ENCODE data around the gene SEZ6. TPM values are rescaled to one million over a fixed set of nuclear protein-coding genes. Genes with fewer than 3 reads are reported as not detected.

Gene SEZ6
- total RNA-seq, 1 donor from 2014 or later, result 6.7 TPM

- Mint-ChIP-seq H3K9me3 (ENCODE audit: unreplicated experiment) (peaks cover 8% of the 10 kb centered on the region), H3K27ac (ENCODE audit: unreplicated experiment) (no peak overlapping the region), H3K4me3 (ENCODE audit: unreplicated experiment) (no peak overlapping the region), H3K27me3 (ENCODE audit: unreplicated experiment) (peaks cover 10% of the 10 kb centered on the region), H3K36me3 (ENCODE audit: unreplicated experiment) (peaks cover 11% of the 10 kb centered on the region), H3K4me1 (ENCODE audit: low read depth, unreplicated experiment) (no peaks in the 10 kb centered on the region)
- TF ChIP-seq, protein P1, sequence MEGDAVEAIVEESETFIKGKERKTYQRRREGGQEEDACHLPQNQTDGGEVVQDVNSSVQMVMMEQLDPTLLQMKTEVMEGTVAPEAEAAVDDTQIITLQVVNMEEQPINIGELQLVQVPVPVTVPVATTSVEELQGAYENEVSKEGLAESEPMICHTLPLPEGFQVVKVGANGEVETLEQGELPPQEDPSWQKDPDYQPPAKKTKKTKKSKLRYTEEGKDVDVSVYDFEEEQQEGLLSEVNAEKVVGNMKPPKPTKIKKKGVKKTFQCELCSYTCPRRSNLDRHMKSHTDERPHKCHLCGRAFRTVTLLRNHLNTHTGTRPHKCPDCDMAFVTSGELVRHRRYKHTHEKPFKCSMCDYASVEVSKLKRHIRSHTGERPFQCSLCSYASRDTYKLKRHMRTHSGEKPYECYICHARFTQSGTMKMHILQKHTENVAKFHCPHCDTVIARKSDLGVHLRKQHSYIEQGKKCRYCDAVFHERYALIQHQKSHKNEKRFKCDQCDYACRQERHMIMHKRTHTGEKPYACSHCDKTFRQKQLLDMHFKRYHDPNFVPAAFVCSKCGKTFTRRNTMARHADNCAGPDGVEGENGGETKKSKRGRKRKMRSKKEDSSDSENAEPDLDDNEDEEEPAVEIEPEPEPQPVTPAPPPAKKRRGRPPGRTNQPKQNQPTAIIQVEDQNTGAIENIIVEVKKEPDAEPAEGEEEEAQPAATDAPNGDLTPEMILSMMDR (IDR thresholded peaks at IDR 0.05; ENCODE audit: partially characterized antibody, unreplicated experiment), result no peak
- DNase-seq, result no peak
These were observed 25.7 kb upstream of the SEZ6 start for GRCh38 chr17:29031488-29031887.

DNA sequence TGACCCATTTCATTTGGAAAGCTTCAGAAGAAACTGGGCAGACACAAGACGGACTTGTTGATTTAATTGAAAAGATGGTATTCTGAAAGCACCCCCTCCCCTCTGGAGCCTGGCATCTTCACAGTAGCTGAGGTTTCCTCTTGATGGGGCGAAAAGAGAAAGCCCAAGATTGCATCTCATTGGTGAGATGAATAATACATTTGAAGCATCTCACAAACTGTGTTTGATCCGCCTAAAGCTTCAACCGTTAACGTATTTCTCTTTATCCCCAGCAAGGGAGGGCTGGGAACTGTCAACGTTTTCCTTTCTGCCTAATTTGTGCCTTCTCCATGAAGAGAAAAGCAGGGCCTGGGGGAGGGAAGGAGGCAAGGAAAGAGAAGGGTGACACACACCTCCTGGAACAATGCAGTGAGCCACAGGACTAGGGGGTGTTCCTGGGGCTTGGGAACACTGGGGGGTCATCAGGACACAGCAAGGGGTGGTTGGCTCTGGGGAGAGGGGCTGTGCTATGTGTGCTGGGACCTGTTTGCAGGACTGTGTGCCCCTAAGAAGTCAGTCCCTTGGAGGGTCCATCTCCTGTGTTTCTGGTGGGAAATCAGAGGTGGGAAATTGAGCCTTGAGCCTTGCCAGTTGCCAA lies 18.6 kb upstream of the SEZ6 start:
- no peak overlapping the region for H3K27ac Mint-ChIP-seq (ENCODE audit: unreplicated experiment)
- no peak for DNase-seq
- peaks cover 3% of the 10 kb centered on the region for H3K27me3 Mint-ChIP-seq (ENCODE audit: unreplicated experiment)
- TF ChIP-seq, protein P1 (IDR thresholded peaks at IDR 0.05; ENCODE audit: partially characterized antibody, unreplicated experiment), result no peak
- H3K9me3 Mint-ChIP-seq (ENCODE audit: unreplicated experiment), result peaks cover 2% of the 10 kb centered on the region
- H3K4me3 Mint-ChIP-seq (ENCODE audit: unreplicated experiment), result no peak overlapping the region
- peaks cover 6% of the 10 kb centered on the region for H3K4me1 Mint-ChIP-seq (ENCODE audit: low read depth, unreplicated experiment)
- no peaks in the 10 kb centered on the region for H3K36me3 Mint-ChIP-seq (ENCODE audit: unreplicated experiment)

DNA sequence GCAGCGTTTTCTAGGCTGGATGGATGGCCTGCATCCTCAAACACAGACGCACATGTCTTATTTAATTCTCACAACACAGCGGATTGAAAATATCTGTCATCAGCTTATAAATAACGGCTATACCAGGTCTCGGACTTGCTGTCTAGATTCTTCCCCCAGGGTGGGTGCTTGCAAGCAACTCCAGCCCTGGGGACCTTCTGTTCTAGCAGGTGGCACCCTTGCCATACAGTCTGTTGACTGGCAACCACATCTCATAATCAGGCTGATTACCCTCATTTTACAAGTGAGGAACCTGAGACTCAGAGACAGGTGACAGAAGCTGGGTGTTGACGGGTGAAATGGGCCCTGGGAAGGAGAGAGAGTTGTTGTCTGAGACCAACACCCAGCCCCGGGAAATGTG lies 16.2 kb upstream of the SEZ6 start:
- Mint-ChIP-seq H3K36me3 (ENCODE audit: unreplicated experiment) (no peaks in the 10 kb centered on the region), H3K27me3 (ENCODE audit: unreplicated experiment) (peaks cover 6% of the 10 kb centered on the region), H3K4me3 (ENCODE audit: unreplicated experiment) (no peak overlapping the region), H3K4me1 (ENCODE audit: low read depth, unreplicated experiment) (peaks cover 16% of the 10 kb centered on the region), H3K27ac (ENCODE audit: unreplicated experiment) (no peak overlapping the region), H3K9me3 (ENCODE audit: unreplicated experiment) (peaks cover 2% of the 10 kb centered on the region)
- DNase-seq, result no peak
- TF ChIP-seq, protein P1 (IDR thresholded peaks at IDR 0.05; ENCODE audit: partially characterized antibody, unreplicated experiment), result no peak

GRCh38 chr17:29021226-29021625 lies 15.4 kb upstream of the SEZ6 start:
- H3K4me1 Mint-ChIP-seq (ENCODE audit: low read depth, unreplicated experiment), result peaks cover 16% of the 10 kb centered on the region
- no peak overlapping the region for H3K4me3 Mint-ChIP-seq (ENCODE audit: unreplicated experiment)
- TF ChIP-seq, protein P1 (IDR thresholded peaks at IDR 0.05; ENCODE audit: partially characterized antibody, unreplicated experiment), result no peak
- no peak for DNase-seq
- H3K27ac Mint-ChIP-seq (ENCODE audit: unreplicated experiment), result no peak overlapping the region
- H3K27me3 Mint-ChIP-seq (ENCODE audit: unreplicated experiment), result peaks cover 6% of the 10 kb centered on the region
- no peaks in the 10 kb centered on the region for H3K36me3 Mint-ChIP-seq (ENCODE audit: unreplicated experiment)
- no peaks in the 10 kb centered on the region for H3K9me3 Mint-ChIP-seq (ENCODE audit: unreplicated experiment)

- Mint-ChIP-seq H3K27ac (ENCODE audit: unreplicated experiment) (no peak overlapping the region), H3K4me3 (ENCODE audit: unreplicated experiment) (no peak overlapping the region), H3K4me1 (ENCODE audit: low read depth, unreplicated experiment) (peaks cover 16% of the 10 kb centered on the region), H3K36me3 (ENCODE audit: unreplicated experiment) (no peaks in the 10 kb centered on the region), H3K27me3 (ENCODE audit: unreplicated experiment) (peaks cover 6% of the 10 kb centered on the region), H3K9me3 (ENCODE audit: unreplicated experiment) (no peaks in the 10 kb centered on the region)
- TF ChIP-seq, protein P1 (IDR thresholded peaks at IDR 0.05; ENCODE audit: partially characterized antibody, unreplicated experiment), result no peak
- DNase-seq, result no peak
These were observed 14.7 kb upstream of the SEZ6 start for GRCh38 chr17:29020576-29020975.
